ENCODE results near the gene NHSL2.
"Not testable (repeated sequence)": the region's sequence is repeated elsewhere in the genome, so short reads cannot be mapped to it uniquely, and the experiment has no call there.

Gene NHSL2

DNA sequence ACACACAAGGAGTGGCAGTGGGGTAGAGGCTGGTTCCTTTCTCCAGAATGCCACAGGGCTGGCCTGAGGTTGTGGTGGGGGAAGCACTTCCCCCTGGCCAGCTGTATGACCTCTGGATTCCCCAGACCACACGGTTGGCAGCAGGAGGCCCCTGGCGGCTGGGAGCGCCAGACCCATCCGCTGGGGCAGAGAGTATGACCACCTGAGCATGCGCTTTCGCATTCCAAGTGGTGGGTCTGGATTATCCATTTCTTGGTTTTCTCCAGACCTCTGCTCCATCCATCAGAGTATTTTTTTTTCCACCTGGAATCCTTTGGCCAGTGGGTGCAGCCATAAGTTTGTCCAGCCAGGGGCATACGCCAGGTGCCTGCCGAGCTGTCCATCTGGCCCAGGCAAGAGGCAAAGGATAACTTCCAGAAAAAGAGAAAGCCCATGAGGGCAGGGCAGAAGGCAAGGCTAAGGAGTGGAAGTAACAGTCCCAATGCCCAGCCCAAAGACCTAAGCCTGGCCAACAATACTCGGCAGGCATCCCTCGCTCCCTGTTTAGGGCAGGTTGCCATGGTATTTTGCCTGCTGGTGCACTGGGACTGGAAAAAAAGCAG, 39.3 kb downstream of the NHSL2 start:
- H3K4me3 ChIP-seq (ENCODE audit: control insufficient read depth, low read depth, low read length), result no peak overlapping the region
- DNase-seq (ENCODE audit: low read depth), result no peak
- TF ChIP-seq, protein P1, sequence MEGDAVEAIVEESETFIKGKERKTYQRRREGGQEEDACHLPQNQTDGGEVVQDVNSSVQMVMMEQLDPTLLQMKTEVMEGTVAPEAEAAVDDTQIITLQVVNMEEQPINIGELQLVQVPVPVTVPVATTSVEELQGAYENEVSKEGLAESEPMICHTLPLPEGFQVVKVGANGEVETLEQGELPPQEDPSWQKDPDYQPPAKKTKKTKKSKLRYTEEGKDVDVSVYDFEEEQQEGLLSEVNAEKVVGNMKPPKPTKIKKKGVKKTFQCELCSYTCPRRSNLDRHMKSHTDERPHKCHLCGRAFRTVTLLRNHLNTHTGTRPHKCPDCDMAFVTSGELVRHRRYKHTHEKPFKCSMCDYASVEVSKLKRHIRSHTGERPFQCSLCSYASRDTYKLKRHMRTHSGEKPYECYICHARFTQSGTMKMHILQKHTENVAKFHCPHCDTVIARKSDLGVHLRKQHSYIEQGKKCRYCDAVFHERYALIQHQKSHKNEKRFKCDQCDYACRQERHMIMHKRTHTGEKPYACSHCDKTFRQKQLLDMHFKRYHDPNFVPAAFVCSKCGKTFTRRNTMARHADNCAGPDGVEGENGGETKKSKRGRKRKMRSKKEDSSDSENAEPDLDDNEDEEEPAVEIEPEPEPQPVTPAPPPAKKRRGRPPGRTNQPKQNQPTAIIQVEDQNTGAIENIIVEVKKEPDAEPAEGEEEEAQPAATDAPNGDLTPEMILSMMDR (IDR thresholded peaks at IDR 0.05; ENCODE audit: control insufficient read depth, insufficient read depth, low read depth, low read length, missing control alignments), result no peak

DNA sequence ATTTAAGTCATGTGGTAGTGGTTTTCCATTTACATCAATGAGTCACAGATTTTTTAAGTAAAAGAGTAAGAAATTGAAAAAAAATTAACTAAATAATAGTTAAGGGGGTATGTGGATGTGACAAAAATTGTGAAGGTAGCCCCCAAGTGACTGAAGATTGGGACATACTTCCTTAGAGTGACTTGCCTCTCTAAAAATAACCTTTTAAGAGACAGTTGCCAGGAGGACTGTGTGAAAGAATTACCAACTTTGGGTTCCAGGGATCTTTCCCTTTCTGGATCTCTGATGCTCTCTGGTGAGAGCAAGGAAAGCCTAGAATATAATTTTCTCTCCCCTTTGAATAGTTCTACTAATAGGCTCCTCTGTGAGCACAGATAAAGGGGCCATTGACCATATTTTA, 42.7 kb downstream of the NHSL2 start:
- TF ChIP-seq, protein P1 (IDR thresholded peaks at IDR 0.05; ENCODE audit: control insufficient read depth, insufficient read depth, low read depth, low read length, missing control alignments), result no peak
- H3K4me3 ChIP-seq (ENCODE audit: control insufficient read depth, low read depth, low read length), result no peak overlapping the region
- no peak for DNase-seq (ENCODE audit: low read depth)

DNA sequence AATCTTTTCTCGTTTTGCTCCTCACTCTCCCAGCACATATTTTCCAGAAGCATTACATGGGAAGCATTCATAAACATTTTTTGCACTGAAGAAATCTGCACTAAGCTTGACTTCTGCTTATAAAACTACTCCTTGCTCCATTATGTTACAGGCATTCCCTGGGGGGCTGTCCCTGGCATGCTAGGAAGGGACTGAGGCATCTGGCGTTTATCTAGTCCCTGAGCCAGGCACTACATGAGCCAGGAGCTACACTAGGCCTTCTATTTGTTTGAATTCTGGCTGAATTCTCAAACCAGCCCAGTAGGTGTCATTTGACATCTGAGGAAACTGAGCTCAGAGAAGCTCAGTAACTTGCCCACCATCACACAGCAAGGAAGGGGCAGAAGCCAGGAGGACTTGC, 43.3 kb downstream of the NHSL2 start:
- H3K4me3 ChIP-seq (ENCODE audit: control insufficient read depth, low read depth, low read length), result no peak overlapping the region
- no peak for DNase-seq (ENCODE audit: low read depth)

DNA sequence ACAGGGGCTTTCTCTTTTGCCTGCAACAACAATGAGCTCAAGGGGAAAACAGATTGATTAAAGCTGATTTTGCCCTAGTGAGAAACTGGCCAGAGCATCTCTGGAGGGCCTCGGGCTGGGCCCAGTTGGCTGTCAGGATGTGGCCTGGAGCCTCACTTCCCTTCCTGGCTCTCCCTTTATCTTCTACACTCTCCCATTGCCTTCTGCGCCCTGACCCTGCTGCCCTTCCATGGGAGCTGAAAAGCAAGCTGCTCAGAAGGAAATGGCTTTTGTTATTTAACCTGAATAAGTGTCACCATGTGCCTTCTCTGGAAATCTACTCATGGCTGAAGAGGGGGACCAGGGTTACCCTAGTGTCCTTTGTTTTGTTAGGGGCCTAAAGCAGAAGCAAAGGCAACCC, 43.8 kb downstream of the NHSL2 start:
- TF ChIP-seq, protein P1 (IDR thresholded peaks at IDR 0.05; ENCODE audit: control insufficient read depth, insufficient read depth, low read depth, low read length, missing control alignments), result no peak
- no peak overlapping the region for H3K4me3 ChIP-seq (ENCODE audit: control insufficient read depth, low read depth, low read length)

More for the DNA sequence above, 43.3 kb downstream of the NHSL2 start:
- TF ChIP-seq, protein P1 (IDR thresholded peaks at IDR 0.05; ENCODE audit: control insufficient read depth, insufficient read depth, low read depth, low read length, missing control alignments), result no peak

DNA sequence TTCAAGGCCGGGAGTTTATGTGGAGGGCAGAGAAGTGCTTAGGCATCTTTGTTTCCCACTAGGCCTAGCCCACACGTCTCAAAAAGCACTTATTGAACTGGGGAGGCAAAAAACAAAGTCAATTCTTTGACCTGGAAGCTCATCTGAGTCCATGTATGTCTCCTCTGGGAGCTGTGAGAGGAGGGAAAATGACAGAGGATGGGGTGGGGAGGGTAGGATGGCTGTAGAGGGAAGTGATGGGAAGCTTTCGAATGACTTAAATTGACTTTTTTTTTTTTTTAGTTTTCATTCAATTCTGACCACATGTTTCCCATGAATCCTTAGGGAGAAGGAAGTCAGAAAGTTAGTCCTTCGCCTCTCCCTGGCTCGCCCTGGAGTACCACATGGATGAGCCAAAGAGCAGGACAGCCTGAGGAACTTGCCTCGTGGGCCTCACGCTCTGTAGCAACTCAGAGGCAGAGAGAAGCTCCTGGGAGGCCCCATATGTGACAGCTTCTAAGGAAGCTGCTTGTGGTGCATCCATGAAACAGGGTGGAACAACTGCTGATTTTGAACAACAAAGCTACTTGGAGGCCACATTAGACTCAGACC, 45.0 kb downstream of the NHSL2 start:
- DNase-seq (ENCODE audit: low read depth), result no peak
- H3K4me3 ChIP-seq (ENCODE audit: control insufficient read depth, low read depth, low read length), result no peak overlapping the region
- TF ChIP-seq, protein P1 (IDR thresholded peaks at IDR 0.05; ENCODE audit: control insufficient read depth, insufficient read depth, low read depth, low read length, missing control alignments), result no peak

More for the DNA sequence above, 43.8 kb downstream of the NHSL2 start:
- DNase-seq (ENCODE audit: low read depth), result no peak

DNA sequence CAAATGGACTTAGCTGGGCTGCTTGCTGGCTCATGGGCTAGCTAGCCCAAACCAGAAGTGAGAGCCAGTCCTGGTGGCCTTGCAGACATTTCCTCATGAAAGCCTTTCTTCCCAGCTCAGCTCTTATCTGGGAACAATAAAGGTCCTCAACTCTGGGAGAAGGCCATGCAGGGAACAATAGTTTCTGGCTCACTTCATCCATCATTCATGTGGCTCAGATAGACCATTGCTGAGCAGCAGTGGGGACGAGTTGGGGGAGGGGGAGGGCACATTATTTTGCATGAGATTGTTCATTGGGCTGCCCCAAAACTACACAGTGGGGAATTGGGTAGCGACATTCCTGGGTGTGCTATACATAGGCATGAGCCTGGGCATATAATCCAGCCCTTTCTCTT, 47.6 kb downstream of the NHSL2 start:
- no peak for DNase-seq (ENCODE audit: low read depth)

DNA sequence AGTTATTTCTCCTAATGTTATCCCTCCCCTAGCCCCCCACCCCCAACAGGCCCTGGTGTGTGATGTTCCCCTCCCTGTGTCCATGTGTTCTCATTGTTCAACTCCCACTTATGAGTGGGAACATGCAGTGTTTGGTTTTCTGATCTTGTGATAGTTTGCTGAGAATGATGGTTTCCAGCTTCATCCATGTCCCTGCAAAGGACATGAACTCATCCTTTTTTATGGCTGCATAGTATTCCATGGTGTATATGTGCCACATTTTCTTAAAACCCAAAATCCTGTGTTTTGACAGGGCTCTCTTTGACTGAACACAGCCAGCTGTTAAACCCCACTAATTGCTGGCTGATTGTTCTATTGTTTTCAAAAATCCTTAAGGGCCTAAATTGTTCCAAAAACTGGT, 53.5 kb downstream of the NHSL2 start:
- DNase-seq (ENCODE audit: low read depth); H3K4me3 ChIP-seq (ENCODE audit: control insufficient read depth, low read depth, low read length): not testable (repeated sequence)

More for the DNA sequence above, 47.6 kb downstream of the NHSL2 start:
- TF ChIP-seq, protein P1 (IDR thresholded peaks at IDR 0.05; ENCODE audit: control insufficient read depth, insufficient read depth, low read depth, low read length, missing control alignments), result no peak
- no peak overlapping the region for H3K4me3 ChIP-seq (ENCODE audit: control insufficient read depth, low read depth, low read length)

Data from AG09309 (cell line).